PC-3 (cell line): Measurements from ENCODE around the gene PRKCE. TPM values are rescaled to one million over a fixed set of nuclear protein-coding genes. Genes with fewer than 3 reads are reported as not detected.

Experiments used
- ATAC-seq: fragments of 200-7000 bp; cut with Tn5 transposase; 2 replicates; pipeline ENCODE4 v1.9.1; 2020; ENCODE audit warnings: mild to moderate bottlenecking, moderate library complexity
- BruUV-seq: library from RNA; stranded (reverse); fragments of 400-500 nt; replicated peaks from 2 replicates; lab custom pipeline; 2021; lab: Mats Ljungman, UMichigan
- CTCF ChIA-PET: fragments of 300-600 bp; sonication (Branson Sonifier 250); formaldehyde crosslinking; loops from one replicate; lab custom pipeline; 2022; ENCODE audit warnings: antibody characterized with exemption; lab: Charles Lee
- POLR2A ChIA-PET: fragments of 300-600 bp; sonication (Branson Sonifier 250); formaldehyde crosslinking; loops from one replicate; lab custom pipeline; 2022; ENCODE audit warnings: antibody characterized with exemption; ENCODE audit not compliant: unreplicated experiment; lab: Charles Lee
- DNase-seq: peaks from one replicate; pipeline ENCODE4 v3.0.0-alpha.2; 2015
- H2AFZ ChIP-seq: fragments of 300-600 bp; sonication (generic); 2 replicates; pipeline ENCODE4 v1.6.0; 2016; ENCODE audit warnings: antibody characterized with exemption, low read length
- H3F3A ChIP-seq: fragments of 300-600 bp; sonication (generic); one replicate; pipeline ENCODE4 v1.6.0; 2017; ENCODE audit warnings: antibody characterized with exemption, low read length, control low read depth, mild to moderate bottlenecking; ENCODE audit not compliant: unreplicated experiment
- H3K27ac ChIP-seq: fragments of 300-600 bp; sonication (generic); 2 replicates; pipeline ENCODE4 v1.5.1; 2016; ENCODE audit warnings: mild to moderate bottlenecking, low read length
- H3K27me3 ChIP-seq: fragments of 300-600 bp; sonication (generic); 2 replicates; pipeline ENCODE4 v1.6.1; 2016; ENCODE audit warnings: low read length, mixed read lengths
- H3K36me3 ChIP-seq: fragments of 300-600 bp; sonication (generic); 2 replicates; pipeline ENCODE4 v1.6.1; 2016; ENCODE audit warnings: low read depth, mixed run types, low read length, mixed read lengths
- H3K4me1 ChIP-seq: fragments of 300-600 bp; sonication (generic); 2 replicates; pipeline ENCODE4 v1.5.1; 2016; ENCODE audit warnings: low read length; ENCODE audit not compliant: insufficient read depth
- H3K4me2 ChIP-seq: fragments of 300-600 bp; sonication (generic); 2 replicates; pipeline ENCODE4 v1.6.0; 2016; ENCODE audit warnings: low read length
- H3K4me3 ChIP-seq: fragments of 300-600 bp; sonication (generic); 2 replicates; pipeline ENCODE4 v1.5.1; 2016; ENCODE audit warnings: mild to moderate bottlenecking, low read length, mixed read lengths
- H3K79me2 ChIP-seq: fragments of 300-600 bp; sonication (generic); 2 replicates; pipeline ENCODE4 v1.6.1; 2017; ENCODE audit warnings: low read length, mixed read lengths
- H3K9ac ChIP-seq: fragments of 300-600 bp; sonication (generic); 2 replicates; pipeline ENCODE4 v1.6.0; 2016; ENCODE audit warnings: mild to moderate bottlenecking, low read length
- H3K9me2 ChIP-seq: fragments of 300-600 bp; sonication (generic); replicated peaks from 2 replicates; pipeline ENCODE4 v1.6.1; 2016; ENCODE audit warnings: mixed run types, low read length, mixed read lengths
- H3K9me3 ChIP-seq: fragments of 300-600 bp; sonication (generic); 2 replicates; pipeline ENCODE4 v1.6.1; 2016; ENCODE audit warnings: low read length, mixed read lengths
- H4K20me1 ChIP-seq: fragments of 300-600 bp; sonication (generic); 2 replicates; pipeline ENCODE4 v1.6.1; 2016; ENCODE audit warnings: low read length, mixed read lengths
- EZH2 ChIP-seq: fragments of 300-600 bp; sonication (generic); IDR thresholded peaks from one replicate; pipeline ENCODE4 v1.6.1; 2017; ENCODE audit warnings: antibody characterized with exemption, mild to moderate bottlenecking, low read length; ENCODE audit not compliant: unreplicated experiment
- EZH2phosphoT487 ChIP-seq: fragments of 300-600 bp; sonication (generic); IDR thresholded peaks from 2 replicates; pipeline ENCODE4 v1.6.1; 2018; ENCODE audit warnings: mild to moderate bottlenecking, antibody characterized with exemption, low read length, borderline replicate concordance
- intact Hi-C: fragments of 100-400 bp; cut with micrococcal nuclease; formaldehyde crosslinking; loops from 2 replicates; pipeline ENCODE4 v1.9.0; 2023
- total RNA-seq: library from RNA; depleted of rRNA; stranded (reverse); fragments of >200 nt; gene quantifications from 2 replicates; pipeline ENCODE4 v1.2.3, GENCODE V29; 2014
- TF ChIP-seq, protein P1 (sequence below): fragments of 300-600 bp; sonication (generic); conservative IDR thresholded peaks from 2 replicates; pipeline ENCODE4 v1.5.1; 2017; ENCODE audit warnings: antibody characterized with exemption, low read depth, mild to moderate bottlenecking, low read length

PRKCE gene
- total RNA-seq, 1 experiment from 2014 or later, result 7.0 TPM

DNA sequence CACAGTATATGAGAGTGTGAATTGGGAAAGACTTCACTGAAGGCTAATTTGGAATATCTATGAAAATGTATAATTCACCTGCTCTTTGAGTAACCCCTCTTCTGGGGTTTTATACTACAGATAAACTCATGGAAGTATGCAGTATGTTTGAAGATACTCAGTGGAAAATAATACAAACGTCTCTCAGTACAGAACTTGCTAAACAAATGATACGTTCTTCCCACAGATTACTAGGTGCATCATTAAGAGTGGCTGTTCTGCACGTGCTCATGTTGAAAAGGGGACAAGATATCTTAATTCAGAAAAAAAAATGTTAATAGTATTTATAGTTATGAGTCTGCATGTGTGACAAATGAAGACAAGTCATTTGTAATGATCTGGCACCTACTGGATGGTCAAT, 575.5 kb downstream of the PRKCE start:
- no TSS peak for BruUV-seq
- Histone ChIP-seq H3F3A (no peaks in the 10 kb centered on the region), H3K9me3 (no peaks in the 10 kb centered on the region), H3K27ac (no peak overlapping the region), H3K9me2 (no peaks in the 10 kb centered on the region), H3K27me3 (no peaks in the 10 kb centered on the region), H3K4me3 (no peak overlapping the region), H3K79me2 (no peaks in the 10 kb centered on the region), H3K4me1 (peaks cover 39% of the 10 kb centered on the region), H3K4me2 (no peak overlapping the region), H2AFZ (no peak overlapping the region), H3K9ac (no peak overlapping the region), H4K20me1 (no peaks in the 10 kb centered on the region), H3K36me3 (no peaks in the 10 kb centered on the region)
- no peak for ATAC-seq
- TF ChIP-seq EZH2 (no peak), EZH2phosphoT487 (no peak)
- TF ChIP-seq, protein P1, sequence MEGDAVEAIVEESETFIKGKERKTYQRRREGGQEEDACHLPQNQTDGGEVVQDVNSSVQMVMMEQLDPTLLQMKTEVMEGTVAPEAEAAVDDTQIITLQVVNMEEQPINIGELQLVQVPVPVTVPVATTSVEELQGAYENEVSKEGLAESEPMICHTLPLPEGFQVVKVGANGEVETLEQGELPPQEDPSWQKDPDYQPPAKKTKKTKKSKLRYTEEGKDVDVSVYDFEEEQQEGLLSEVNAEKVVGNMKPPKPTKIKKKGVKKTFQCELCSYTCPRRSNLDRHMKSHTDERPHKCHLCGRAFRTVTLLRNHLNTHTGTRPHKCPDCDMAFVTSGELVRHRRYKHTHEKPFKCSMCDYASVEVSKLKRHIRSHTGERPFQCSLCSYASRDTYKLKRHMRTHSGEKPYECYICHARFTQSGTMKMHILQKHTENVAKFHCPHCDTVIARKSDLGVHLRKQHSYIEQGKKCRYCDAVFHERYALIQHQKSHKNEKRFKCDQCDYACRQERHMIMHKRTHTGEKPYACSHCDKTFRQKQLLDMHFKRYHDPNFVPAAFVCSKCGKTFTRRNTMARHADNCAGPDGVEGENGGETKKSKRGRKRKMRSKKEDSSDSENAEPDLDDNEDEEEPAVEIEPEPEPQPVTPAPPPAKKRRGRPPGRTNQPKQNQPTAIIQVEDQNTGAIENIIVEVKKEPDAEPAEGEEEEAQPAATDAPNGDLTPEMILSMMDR, result no peak
- ChIA-PET POLR2A (no interaction called here), CTCF (no interaction called here)
- intact Hi-C loops, result no loop called here
- DNase-seq, result no peak

DNA sequence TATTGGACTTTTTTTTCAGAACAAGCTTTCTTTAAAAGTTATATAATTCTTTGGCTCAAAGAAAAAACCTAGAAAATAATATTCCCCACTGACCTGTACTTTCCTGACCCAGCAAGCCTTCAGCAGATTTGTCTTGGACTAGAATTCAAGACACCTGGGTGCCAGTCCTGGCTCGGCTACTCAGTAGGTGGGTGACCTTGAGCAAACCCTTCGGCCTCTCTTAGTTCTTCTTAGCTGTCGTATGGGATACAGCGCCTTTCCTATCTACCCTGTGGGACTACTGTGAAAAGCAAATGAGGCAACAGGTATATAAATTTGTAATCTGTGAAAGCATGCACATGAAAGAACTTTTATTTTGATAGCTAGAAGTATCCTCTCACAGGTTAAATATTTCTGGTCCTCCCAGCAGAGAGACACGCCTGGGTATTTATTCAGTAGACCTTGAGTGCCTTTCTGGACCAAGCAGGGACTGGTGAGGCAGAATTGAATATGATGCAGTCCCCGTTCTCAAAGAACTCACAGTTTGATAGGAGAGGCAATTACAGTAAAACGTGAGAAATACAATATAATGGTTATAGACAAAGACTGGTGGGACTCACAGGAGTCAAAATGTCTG, 576.3 kb downstream of the PRKCE start:
- ATAC-seq (no peak), DNase-seq (no peak)
- no peak overlapping the region for H3K4me3 ChIP-seq
- no TSS peak for BruUV-seq
- intact Hi-C loops, result no loop called here
- no peak overlapping the region for H2AFZ ChIP-seq
- H3K27me3 ChIP-seq, result no peaks in the 10 kb centered on the region
- H3K4me1 ChIP-seq, result peaks cover 39% of the 10 kb centered on the region
- no peak overlapping the region for H3K27ac ChIP-seq
- H3K36me3 ChIP-seq, result no peaks in the 10 kb centered on the region
- POLR2A ChIA-PET, result no interaction called here
- CTCF ChIA-PET, result no interaction called here
- H3K9me3 ChIP-seq, result no peaks in the 10 kb centered on the region
- H3K9ac ChIP-seq, result no peak overlapping the region
- H3K9me2 ChIP-seq, result no peaks in the 10 kb centered on the region
- H3K4me2 ChIP-seq, result no peak overlapping the region
- H3F3A ChIP-seq, result no peaks in the 10 kb centered on the region
- H4K20me1 ChIP-seq, result no peaks in the 10 kb centered on the region
- TF ChIP-seq, protein P1, result no peak
- TF ChIP-seq EZH2phosphoT487 (no peak), EZH2 (no peak)
- no peaks in the 10 kb centered on the region for H3K79me2 ChIP-seq
